NCI-H2107 treated with DMSO at 0.1 percent for 48 hours (cell line): Measurements from ENCODE around the gene F7.

Experiments used
- DNase-seq: peaks from one replicate; lab custom pipeline; 2025; ENCODE audit not compliant: unreplicated experiment; lab: John Stamatoyannopoulos, UW

F7 gene

DNA sequence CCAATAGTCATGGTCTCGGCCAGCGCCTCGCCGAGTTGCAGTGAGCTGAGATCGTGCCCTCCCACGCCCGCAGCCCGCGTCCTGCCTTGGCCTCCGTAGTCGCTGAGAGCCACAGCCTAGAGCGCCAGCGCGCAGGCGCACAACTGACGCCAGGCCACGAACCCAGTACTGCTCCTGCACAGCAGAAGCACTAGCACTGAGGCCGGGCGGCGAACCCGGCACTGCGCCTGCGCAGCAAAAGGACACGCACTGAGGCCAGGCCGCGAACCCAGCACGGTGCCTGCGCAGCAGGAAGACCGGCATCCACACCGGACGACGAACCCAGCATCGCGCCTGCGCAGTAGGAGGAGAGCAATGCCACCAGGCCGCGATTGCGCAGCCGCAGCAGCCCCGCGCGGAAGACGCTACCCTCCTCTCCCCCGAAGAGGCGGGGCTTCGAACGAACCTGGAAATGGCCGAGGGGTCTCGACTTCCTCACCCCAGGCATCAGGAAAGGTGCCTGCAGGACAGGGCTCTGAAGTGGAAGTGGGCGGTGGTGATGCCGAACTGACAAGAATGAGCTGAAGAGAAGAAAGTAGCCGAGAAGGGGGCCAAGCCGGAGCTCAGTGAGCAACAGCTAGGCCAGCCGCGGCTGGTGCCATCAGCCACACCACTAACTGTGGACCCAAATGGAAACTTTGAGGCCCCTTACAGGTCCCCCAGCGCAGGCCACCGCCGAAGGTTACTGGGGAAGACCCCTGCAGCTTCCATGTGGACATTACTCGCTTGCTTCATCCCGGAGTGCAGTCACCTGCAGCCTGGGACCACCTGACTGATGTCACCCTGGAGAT is 24.5 kb downstream of the F7 start:
- DNase-seq: no peak

DNA sequence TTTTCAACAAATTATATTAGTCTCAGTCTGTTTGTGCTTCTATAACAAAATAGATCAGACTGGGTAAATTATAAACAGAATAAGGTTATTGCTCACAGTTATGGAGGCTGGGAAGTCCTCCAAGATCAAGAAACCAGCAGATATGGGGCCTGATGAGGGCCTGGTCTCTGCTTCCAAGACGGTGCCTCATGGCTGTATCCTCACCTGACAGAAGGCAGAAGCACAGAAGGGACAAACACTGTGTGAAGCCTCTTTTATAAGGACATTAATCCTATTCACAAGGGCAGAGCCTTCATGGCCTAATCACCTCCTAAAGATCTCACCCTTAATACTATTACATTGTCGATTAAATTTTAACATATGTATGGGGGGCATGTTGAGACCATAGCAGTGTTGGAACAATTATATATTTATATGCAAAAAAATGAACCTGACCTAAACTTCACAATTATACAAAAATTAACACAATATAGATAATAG is 29.7 kb downstream of the F7 start:
- DNase-seq: no peak

GRCh38 chr13:113137691-113138298 is 32.2 kb downstream of the F7 start:
- DNase-seq: no peak

- no peak for DNase-seq
Observed at GRCh38 chr13:113138792-113139551, 33.4 kb downstream of the F7 start.

- DNase-seq: no peak
Observed at GRCh38 chr13:113139577-113139976, 34.0 kb downstream of the F7 start.

- no peak for DNase-seq
Observed at GRCh38 chr13:113140677-113141600, 35.3 kb downstream of the F7 start.

DNA sequence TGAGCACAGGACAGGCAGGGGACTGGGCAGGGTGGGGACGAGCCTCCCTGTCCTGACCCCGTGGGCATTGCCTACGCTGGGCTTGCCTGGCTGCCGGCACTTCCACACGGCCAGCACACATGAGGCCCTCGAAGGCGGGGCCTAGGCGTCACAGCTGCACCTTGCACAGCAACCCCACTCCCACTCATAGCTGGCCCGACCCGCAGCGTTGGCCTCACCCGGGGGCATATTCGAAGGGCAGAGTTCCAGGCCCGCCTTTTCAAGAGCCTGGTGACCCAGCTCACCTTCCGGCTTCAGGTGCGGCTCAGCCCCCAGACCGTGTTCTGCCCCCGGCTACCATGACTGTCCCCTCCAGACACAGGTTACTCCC is 36.0 kb downstream of the F7 start:
- DNase-seq: no peak

- no peak for DNase-seq
Observed at GRCh38 chr13:113142876-113143275, 37.3 kb downstream of the F7 start.

- no peak for DNase-seq
Observed at GRCh38 chr13:113143466-113144254, 38.1 kb downstream of the F7 start.

DNA sequence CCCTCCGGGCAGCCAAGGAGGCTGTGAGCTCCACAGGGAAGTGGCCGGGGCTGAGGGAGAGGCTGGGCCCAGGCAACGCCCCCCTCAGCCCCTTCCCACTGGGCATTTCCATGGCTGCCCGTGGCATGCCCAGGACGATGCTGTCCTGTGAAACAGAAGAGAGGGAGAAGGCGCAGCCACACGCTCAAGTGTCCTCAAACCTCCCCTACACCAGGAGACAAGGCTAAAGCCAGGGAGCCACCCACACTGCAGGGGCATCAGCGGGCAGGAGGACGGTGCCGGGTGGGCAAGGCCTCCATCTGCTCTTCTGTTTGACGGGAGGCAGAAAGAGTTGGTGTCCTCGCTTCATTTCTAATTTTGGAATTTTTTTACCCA is 38.7 kb downstream of the F7 start:
- no peak for DNase-seq

DNA sequence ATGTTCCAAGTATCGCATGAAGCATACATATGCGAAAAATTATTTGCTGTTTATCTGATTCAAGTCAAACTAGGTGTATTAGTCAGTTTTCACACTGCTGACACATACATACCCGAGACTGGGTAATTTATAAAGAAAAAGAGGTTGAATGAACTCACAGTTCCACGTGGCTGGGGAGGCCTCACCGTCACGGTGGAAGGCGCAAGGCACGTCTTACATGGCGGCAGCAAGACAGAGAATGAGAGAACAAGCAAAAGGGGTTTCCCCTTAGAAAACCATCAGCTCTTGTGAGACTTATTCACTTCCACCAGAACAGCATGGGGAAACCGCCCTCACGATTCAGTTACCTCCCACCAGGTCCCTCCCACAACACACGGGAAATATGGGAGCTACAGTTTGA is 39.9 kb downstream of the F7 start:
- no peak for DNase-seq

DNA sequence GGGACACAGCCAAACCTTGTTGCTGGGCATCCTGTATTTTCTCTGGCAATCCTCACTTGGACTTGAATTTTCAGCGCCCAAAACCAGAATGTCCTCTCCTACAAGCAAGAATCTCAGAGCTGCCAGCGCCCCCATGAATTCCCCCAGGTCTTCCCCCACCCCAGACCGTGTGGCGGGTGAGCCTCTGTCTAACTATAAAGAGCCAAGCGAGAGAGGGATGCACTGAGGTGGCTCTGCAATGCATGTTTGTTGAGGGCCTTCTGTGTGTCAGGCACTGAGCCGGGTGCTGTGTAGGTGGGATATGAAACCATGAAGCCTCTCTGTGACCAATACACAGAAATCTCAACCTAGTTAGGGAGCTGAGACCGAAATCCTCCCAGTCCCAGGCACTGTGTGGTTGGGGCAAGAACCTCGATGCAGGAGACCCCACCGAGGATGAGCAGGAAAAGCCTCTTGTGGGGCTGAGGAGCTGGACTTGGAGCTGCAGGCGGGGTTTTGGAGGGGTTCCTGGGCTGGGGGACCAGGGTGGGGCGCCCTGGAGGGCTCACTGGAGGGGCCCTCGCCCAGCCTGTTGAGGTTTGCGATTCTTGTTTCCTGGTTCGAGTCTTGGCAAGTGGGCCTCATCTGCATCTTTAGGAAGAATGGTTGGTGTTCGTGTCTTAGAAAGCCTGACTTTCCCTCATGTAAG is 40.5 kb downstream of the F7 start:
- DNase-seq: no peak

GRCh38 chr13:113146750-113147149 is 41.2 kb downstream of the F7 start:
- no peak for DNase-seq

- DNase-seq: no peak
Observed at GRCh38 chr13:113147206-113147605, 41.6 kb downstream of the F7 start.

GRCh38 chr13:113148407-113148806 is 42.8 kb downstream of the F7 start:
- no peak for DNase-seq

DNA sequence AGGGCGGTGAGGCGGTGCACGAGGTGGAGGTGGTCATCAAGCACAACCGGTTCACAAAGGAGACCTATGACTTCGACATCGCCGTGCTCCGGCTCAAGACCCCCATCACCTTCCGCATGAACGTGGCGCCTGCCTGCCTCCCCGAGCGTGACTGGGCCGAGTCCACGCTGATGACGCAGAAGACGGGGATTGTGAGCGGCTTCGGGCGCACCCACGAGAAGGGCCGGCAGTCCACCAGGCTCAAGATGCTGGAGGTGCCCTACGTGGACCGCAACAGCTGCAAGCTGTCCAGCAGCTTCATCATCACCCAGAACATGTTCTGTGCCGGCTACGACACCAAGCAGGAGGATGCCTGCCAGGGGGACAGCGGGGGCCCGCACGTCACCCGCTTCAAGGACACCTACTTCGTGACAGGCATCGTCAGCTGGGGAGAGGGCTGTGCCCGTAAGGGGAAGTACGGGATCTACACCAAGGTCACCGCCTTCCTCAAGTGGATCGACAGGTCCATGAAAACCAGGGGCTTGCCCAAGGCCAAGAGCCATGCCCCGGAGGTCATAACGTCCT is 43.4 kb downstream of the F7 start:
- no peak for DNase-seq

DNA sequence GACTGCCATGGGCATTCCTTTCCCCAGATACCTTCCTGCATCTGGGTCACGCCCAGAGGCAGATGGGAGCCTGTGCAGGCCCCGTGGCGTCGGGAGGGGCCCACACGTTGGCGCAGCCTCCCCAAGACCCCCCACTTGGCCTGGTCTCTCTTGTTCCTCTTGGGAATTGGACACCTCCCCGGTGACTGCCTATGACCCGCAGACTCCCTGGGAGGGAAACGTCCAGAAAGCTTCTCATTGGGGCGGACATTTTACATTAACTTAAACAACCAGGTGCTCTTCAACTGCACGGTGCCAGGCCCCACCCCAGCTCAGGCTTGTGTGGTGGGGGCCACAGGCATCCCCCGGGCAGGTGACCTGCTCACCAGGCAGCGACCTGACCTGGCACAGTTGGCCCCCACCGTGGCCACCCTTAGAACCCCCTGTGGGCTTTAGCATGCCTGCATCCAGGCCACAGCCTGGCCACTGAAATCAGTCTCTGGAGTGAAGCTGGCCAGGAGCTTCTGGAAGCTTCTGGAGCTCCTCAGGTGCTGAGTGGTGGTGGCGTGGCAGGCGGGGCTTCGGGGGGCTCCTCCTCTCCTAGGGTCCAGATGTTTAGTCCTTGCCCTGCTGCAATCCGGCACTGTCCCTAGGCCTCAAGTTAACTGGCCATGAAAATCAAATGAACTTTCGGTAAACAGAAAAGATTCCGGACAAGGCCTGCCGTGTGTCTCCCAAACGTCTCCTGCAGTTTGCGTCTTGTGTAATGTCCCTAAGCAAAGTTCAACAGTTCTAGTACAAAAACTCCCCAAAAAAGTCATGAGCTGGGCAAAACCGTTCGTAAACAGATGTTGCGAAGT is 44.3 kb downstream of the F7 start:
- DNase-seq: no peak
